ENCODE data around the gene ARHGAP40.

ARHGAP40 gene

GRCh38 chr20:38601216-38602184 is at the start of gene ARHGAP40:
ARHGAP40 (plus strand) TSS chr20:38601809.
- peak; percentile 58 for DNase-seq

- DNase-seq, result no peak
Measured at GRCh38 chr20:38554986-38555385, 46.6 kb upstream of the ARHGAP40 start.

GRCh38 chr20:38555395-38555794 is 46.2 kb upstream of the ARHGAP40 start:
- no peak for DNase-seq

DNA sequence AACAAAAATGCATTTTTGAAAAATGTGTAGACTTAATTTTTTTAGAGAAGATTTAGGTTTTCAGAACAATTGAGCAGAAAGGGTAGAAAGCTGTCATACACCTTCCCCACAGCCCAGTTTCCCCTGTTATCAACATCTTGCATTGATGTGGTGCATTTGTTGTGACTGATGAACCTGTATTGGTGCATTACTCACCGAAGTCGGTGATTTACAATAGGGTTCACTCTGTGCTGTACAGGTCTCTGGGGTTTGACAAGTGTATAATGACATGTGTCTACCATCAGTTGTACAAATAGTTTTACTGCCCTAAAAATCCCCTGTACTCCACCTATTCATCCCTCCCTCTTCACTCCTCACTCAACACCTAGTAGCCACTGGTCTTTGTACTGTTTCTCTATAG is 44.4 kb upstream of the ARHGAP40 start:
- no peak for DNase-seq

DNA sequence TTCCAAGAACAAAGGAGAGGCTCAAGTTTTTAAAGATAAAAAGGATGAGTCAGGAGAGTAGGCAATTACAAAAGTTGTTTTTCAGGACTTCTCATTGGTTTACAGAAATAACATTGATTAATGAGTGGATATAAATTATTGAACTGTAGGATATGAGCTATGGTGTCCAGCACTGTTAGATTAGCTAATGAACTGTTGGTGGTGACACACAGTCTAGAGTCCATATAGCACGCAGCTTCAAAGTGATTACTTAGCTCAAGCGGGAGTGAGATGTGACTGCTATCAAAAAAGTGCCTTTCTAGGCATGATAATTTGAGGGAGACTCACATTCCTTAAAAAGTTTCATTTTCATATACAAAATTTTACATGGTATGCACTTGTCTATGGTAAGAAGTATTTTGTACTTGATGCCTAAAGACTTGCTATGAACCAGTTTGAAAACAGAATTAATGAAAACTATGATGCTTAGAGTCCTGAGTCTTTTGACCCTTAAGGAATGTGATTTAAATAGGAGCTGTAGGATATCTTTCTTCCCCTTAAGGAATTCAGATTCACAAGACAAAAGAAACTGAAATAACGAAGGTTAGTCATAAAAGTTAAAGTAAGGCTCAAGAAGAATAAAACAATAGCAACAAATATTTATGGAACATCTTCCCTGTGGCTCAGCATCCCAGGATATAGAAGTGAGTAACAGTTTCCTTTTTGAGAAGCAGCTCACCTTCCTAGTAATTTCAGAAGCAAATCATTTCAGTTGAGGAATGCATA is 42.8 kb upstream of the ARHGAP40 start:
- no peak for DNase-seq

- no peak for DNase-seq
Measured at GRCh38 chr20:38559764-38560163, 41.8 kb upstream of the ARHGAP40 start.

DNA sequence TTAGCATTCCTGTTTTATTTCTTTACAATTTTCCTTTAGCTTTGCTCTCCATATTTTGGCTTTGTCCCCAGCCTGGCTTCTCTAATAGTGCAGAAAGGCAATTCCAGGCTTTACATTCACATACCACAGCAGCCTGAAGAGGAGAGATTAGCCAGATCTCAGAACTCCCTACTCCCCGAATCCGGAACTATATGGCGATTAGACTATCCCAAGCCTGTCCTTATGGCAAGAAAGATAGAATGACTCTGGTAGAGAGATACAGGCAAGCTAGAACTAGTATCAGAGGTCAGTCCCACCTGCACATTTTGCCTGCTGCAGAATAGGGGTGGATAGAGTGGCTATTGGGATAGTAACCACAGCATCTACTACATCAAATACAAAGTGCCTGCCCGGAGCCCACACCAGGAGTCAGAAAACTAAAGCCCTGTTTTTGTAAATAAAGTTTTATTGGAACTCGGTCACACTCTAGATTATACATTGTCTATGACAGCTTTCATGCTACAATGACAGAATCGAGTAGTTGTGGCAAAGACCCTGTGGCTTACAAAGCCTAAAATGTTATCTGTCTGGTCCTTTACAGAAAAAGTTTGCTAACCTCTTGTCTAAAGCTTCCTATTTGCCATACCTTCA is 37.7 kb upstream of the ARHGAP40 start:
- DNase-seq, result no peak

GRCh38 chr20:38564680-38565079 is 36.9 kb upstream of the ARHGAP40 start:
- no peak for DNase-seq

DNA sequence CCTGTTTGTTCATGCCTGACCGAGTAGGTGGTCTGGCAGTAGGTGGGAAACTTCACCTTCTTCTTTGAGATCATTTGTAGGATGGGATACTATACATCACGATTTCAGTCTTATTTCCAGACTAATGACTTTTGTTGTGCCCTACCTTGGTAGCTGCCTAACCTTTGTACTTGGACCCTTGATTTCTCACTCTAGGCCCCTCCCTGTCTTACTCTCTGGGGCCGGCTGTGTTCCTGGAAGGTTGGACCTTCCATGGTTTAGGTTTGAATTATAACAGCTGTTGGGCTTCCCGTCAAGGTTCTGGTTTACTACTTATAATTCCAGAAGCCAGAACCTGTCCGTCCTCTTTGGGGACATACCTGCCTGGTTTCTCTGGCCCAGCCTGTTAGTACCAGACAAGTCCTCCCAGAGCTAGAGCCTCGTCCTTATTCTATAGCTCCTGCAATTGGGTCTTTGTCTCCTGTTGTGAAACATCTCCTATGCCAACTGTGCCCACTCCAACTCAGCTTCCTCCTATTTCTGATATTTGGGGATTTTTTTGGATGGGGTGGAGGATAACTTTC is 35.5 kb upstream of the ARHGAP40 start:
- DNase-seq, result no peak

DNA sequence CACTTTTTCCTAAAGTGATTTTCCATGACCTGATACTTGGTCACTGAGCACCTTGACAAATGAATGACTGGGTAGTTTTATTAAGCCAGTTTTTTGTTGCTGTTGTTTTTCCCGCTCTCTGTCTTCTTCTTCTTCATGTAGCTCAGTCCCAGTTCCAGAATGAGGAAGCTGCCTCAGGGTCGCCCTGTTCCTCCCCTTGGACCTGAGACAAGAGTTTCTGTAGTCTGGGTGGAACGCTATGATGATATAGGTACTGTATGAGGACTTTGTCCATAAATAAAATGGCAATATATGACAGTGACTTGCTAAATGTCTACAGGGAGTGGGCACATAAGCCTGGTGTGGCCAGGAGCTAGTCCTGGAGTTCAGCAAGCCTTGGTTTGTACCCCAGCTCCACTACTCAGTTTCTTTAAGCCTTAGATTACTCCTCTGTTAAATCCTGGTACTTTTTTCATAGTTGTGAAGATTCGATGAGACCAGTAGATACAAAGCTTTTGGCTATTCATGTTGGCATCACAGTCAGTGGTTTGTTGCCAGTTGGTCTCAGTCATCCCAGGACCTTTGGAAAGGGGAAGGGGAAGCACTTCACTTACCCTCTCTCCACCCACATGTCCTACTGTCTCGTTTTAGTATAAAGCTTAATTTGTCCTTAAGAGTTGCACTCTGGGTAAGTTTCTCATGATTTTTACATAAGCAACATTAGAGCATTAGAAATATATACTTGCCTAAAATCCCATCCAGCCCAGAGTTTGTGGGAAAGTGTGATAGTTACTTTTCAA is 31.7 kb upstream of the ARHGAP40 start:
- no peak for DNase-seq

DNA sequence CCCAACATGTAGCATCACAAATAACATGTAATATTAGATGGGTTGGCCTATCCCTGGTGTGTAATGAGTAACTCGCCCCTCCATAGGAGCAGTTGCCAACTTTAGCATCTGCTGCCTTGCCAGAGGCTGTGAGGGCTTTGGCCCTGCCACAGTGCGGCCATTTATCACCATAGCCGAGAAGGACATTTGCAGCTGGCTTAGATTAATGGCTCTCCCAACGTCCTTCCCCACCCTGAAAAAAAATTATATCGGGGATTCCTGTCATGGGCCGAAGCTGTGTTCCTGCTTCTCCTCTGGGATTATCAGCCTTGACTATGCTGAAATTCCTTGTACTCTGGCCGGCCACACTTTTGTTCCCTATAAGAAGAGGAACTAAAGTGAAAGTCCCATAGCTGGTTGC is 28.2 kb upstream of the ARHGAP40 start:
- DNase-seq, result no peak

- no peak for DNase-seq
Measured at GRCh38 chr20:38579219-38579910, 22.2 kb upstream of the ARHGAP40 start.

- DNase-seq, result no peak
Measured at GRCh38 chr20:38579921-38580320, 21.7 kb upstream of the ARHGAP40 start.

DNA sequence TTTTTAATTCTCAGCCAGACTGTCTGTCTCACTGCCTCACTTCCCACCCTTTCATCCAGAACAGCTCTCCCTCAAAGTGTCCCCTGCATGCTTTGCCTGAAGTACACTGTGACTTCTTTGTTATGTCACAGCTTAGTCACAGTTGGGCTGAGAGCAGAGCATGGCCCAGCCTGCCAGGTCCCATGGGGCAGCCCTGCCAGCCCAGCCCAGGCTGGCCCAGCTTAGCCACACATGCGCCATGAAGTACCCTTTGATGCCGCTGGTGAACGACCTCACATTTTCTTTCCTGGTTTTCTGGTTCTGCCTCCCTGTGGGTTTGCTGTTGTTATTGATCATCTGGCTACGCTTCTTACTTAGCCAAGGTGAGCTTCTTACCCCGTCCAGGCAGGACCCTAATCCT is 20.6 kb upstream of the ARHGAP40 start, which contains the start of gene ADIG:
ADIG (plus strand) TSS at position 185 of the 400 bp plus-strand sequence; CDS start at position 239, 54 bp downstream.
- no peak for DNase-seq

GRCh38 chr20:38581830-38582358 is 19.7 kb upstream of the ARHGAP40 start:
- no peak for DNase-seq

- DNase-seq, result no peak
Measured at GRCh38 chr20:38583306-38583705, 18.3 kb upstream of the ARHGAP40 start.

- no peak for DNase-seq
Measured at GRCh38 chr20:38584099-38584763, 17.4 kb upstream of the ARHGAP40 start.

DNA sequence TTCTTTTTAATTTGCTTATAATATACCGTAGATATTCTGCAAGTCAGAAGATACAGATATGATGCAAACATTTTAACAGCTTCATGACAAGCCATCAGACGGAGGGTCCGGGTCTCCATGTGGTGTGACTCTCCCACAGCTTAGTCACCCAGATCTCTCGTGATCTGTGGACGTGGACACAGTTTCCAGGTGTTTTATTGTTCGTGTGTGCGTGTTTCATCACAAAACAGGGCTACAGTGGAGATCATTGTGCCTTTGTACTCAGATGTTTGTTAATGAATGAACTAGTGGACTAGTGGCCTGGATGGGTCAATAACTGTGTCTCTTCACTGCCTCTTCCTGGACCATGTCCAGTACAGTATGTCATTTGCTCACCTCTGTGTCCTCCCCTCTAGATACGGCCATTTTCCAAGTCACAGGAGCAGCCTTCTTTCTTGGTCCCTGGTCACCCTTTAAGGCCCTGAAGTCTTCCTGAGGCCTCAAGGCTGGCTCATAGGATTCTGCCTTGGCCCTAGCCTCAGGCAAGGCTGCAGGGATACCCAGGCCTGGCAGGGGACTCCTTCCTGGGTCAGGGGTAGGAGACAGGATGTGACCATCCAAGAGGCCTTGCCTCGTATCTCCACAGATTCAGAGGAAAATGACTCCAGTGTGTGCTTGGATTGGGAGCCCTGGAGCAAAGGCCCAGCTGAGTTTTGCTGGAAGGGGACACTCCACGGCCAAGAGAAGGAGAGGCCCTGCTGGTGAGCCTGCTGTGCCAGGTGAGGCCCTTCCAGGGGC is 16.0 kb upstream of the ARHGAP40 start:
- no peak for DNase-seq

GRCh38 chr20:38586181-38586525 is 15.5 kb upstream of the ARHGAP40 start:
- no peak for DNase-seq

GRCh38 chr20:38588303-38588702 is 13.3 kb upstream of the ARHGAP40 start:
- DNase-seq, result no peak
